ENCODE measurements around the gene PDIK1L.

The PDIK1L gene

DNA sequence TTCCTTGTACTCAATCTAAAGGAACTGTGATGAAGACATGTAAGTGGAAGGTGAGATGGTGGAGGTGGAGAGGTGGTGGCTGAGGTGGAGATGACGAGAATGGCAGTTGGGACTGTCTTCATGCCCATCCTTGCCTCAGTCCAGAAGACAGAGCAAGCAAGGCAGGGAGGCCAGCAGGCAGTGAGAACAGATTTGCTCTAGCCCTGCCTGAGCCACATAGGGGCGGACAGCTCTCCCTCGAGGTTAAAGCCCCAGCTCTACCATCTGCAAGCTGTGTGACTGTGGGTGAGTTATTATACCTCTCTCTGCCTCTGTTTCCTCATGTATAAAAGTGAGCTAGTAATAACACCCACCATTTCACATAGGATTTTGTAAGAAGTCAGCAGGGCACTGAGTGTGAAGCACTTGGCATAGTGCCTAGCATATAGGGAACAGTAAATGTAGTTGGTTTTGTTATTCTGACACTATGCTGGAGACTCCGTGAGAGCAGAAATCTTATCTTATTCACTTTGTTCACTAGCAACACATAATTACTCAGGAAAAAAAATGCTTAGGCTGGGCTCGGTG lies 42.4 kb downstream of the PDIK1L start:
- in situ Hi-C loops (cut with HindIII; ENCODE audit: low sequenced_read_pairs), result no loop called here

DNA sequence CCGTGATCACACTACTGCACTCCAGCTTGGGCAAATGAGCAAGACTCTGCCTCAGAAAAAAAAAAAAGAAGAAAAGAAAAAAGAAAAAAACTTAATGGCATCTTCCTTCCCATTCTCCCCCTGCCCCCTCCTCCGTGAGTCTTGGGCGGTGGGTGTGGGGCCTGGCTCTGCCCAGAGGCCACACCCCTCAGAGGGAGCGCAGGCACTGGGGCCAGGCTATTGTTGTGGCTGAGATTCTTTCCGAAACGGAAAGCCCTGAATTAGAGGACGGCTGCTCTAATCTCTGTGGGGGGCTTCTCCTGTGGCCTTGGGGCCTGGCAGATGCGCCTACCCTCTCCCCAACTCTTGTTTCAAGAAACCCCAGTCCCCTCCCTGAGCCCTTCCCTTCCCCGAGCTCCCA lies 43.1 kb downstream of the PDIK1L start:
- in situ Hi-C loops (cut with HindIII; ENCODE audit: low sequenced_read_pairs), result no loop called here

DNA sequence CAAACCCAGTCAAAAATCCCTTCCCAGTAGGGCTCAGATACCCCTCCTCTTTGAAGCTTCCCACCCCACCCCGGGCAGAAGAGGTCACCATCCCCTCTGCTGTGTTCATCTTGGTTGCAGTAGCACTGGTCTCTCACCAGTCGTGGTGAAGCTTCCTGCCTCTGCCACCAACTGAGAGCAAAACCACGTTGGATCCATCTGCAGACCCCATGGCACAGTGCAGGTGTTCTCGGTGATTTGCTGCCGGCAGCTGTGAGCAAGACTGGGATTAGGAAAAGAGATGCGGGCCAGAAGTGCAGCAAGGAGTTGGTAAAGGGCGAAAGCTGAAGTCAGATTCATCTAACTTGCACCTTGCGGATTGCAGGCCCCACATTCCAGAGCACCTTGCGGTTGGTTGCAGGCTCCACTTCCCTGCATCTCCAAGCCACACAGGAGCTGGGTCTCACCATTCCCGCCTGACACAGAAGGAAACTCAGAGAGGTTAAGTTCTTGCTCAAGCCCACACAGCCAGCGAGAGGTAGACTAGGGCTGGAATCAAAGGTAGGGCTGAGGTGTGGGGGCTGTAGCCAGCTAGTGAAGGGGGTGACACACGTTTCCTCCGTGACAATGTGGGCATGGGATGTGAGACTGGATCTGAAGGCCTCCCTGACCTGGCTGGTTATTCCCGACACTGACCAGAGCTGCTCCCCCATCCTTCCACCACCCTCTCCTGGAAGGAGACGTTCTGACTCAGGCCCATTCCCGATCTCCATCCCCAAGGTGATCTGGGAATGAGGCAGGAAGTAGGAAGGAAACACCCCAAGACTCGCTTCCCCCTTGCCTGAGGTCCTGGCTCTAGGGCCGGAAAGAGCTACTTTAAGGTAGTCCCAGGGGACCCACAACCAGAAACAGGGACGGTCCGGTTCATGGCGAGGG lies 44.0 kb downstream of the PDIK1L start:
- in situ Hi-C loops (cut with HindIII; ENCODE audit: low sequenced_read_pairs), result no loop called here

DNA sequence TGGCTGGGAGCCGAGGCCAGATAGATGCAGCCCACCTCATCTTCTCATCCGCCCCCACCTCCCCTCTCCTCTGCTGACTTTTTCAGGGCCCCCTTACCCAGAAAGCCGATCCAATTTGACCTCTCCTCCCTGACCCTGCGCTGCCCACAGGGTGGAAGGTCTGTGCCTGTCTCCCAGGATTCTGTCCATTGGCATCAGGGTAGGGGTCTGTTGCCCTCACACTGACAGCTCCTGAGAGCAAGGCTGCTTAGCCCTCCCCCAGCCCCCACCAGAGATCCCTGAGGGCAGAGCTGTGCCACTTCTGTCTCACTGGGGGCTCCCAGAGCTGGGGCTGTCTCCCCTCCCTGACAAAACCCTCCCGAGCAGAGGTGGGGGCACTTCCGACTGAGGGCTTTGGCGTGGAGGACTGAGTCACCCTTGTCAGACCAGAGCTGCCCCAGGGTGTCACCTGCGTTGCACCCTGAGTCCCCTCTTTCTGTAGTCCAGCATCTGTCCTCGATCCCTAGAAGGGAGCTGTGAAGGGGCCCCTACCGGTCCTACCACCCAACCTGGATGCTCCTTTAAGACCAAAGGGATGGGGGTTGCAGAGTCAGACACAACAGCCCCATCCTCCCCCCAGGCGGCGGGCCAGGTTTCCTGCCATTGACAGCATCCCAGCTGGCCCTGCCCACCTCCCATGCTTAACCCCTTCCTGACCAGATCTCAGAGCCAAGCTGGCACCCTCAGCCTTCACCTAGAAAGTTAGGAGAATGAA lies 44.8 kb downstream of the PDIK1L start:
- in situ Hi-C loops (cut with HindIII; ENCODE audit: low sequenced_read_pairs), result no loop called here

DNA sequence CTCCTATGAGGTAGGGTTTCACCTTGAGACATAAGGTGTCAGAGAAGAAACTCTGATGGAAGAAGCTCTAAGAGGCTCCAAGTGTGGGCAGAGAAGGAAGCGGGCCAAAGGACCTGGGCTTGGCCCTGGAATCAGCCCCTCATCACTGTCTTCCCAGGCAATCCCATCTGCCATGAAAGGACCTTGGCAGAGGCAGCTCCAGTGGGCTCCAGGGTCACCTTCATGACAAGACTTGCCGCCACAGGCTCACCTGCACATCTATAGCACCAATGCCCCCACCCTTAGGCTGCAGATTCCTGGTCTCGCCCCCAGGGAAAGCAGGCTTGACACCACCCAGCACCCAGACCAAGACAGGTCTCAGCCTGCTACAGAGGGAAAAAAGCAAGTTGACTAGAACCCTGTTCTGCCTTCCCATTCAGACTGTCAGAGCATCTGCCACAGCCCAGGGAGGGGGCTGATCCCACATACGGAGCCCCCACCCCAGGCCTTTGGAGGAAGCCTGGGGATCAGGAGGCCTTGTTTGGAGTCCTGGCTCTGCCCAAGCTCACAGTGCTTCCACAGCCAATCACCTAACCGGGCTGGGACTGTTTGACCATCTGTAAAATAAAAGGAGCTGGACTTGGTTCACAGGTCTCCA lies 46.8 kb downstream of the PDIK1L start:
- in situ Hi-C loops (cut with HindIII; ENCODE audit: low sequenced_read_pairs), result no loop called here

DNA sequence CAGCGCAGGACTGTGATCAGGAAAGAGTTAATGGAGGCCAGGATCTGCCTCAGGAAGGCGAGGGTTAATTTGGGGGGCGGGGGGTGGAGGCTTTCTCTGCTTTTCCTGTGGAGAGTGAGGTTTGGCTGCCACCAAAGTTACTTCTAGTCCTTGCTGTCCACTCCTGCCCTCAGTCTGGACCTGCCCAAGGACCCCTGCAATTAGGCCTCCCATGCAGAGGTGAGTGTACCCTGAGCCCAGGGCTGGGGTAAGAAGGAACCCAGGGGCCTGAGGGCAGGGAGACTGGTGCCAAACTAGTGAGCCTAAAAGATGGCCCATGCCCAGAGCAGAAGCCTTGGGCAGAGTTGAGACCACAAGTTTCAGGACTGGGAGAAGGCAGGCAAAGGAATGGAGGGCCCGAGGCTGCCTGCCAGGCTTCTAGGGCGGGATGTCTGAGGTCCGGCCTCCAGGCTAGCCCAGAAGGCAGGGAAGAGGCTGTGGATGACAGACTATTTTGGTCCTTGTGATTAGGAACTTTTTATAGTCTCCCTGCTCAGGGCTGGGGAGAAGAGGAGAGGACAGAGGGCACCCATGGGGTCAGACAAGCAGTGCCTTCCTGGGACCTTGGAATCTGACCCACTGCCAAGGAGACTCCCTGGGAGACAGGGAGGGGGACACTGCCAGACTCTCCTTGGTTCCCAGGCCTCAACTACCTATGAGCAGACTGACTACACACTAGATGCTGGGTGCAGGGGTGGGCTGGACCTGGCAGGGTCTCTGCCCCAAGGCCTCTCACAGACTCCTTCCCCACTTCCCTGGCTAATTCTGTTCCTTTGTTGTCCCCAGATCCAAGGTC lies 47.5 kb downstream of the PDIK1L start, which contains the start of gene FAM110D:
FAM110D (plus strand) TSS at position 172 of the 835 bp plus-strand sequence. CDS start 2,213 bp downstream, outside the sequence.
- in situ Hi-C loops (cut with HindIII; ENCODE audit: low sequenced_read_pairs), result no loop called here

DNA sequence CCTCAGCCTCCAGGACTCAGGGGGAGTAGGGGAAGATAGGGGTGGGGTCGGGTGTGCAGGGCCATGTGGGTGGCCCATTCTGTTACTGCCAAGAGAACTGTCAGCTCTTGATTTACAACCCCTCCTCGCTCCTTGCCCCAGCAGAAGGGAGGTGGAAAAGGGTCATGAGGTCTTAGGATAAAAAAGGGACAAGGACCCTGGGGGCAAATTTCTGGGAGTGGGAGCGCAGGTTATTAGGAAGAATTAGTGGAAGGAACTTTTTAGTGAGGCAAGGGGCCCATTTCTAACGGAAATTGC lies 48.1 kb downstream of the PDIK1L start:
- in situ Hi-C loops (cut with HindIII; ENCODE audit: low sequenced_read_pairs), result no loop called here

DNA sequence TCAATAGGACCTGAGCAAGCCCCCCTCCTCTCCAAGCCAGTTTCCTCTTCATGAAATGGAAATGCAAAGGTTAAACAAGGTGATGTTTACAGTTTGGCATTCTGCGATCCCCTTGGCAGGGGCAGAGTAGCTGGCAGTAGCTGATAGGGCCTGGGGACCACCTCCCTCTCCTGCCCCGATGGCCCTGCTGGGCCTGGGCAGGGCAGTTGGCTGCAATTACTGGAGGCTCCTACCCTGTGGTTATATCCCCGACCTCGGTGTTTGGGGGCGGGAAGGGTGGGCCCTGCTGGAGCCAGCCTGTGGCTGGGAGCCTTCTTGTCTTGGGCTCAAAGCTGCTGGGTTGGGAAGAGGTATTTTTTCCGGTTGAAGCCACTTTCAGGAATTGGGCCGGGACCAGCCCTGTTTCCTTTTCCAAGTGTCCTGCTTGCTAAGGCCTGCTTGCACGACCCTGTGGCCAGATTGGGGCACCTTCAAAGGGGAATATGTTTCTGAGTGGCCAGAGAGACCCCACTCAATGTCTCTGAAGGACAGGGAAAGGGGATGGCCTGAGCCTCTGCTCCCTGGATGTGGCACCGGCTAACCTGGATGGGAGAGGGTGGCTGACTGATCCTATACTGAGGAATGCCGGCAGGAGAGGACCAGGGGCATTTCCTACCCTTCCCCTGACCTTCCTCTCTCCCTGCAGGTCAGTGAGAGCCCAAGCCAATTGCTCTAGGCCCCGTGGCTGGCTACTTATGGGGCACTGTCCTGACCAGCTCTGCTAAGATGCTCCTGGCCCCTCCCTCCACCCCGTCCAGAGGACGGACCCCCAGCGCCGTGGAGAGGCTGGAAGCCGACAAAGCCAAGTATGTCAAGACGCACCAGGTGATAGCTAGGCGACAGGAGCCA lies 49.1 kb downstream of the PDIK1L start:
- in situ Hi-C loops (cut with HindIII; ENCODE audit: low sequenced_read_pairs), result no loop called here

DNA sequence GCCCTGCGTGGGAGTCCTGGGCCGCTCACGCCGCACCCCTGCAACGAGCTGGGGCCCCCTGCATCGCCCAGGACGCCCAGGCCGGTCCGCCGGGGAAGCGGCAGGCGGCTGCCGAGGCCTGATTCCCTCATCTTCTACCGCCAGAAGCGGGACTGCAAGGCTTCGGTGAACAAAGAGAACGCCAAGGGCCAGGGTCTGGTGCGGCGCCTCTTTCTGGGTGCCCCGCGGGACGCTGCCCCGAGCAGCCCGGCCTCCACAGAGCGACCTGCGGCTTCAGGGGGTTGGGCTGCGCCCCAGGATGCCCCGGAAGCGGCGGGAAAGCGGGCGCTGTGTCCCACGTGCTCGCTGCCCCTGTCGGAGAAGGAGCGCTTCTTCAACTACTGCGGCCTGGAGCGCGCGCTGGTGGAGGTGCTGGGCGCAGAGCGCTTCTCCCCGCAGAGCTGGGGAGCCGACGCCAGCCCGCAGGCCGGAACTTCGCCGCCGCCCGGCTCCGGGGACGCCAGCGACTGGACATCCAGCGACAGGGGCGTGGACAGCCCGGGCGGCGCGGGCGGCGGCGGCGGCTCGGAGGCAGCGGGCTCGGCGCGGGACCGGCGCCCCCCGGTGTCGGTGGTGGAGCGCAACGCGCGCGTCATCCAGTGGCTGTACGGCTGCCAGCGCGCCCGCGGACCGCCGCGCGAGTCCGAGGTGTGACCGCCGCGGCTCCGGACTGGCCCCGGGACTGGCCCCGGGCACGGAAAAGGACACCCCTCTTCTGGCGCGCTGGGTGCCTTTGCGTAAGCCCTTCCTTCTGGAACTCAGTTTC lies 50.0 kb downstream of the PDIK1L start:
- in situ Hi-C loops (cut with HindIII; ENCODE audit: low sequenced_read_pairs), result no loop called here

DNA sequence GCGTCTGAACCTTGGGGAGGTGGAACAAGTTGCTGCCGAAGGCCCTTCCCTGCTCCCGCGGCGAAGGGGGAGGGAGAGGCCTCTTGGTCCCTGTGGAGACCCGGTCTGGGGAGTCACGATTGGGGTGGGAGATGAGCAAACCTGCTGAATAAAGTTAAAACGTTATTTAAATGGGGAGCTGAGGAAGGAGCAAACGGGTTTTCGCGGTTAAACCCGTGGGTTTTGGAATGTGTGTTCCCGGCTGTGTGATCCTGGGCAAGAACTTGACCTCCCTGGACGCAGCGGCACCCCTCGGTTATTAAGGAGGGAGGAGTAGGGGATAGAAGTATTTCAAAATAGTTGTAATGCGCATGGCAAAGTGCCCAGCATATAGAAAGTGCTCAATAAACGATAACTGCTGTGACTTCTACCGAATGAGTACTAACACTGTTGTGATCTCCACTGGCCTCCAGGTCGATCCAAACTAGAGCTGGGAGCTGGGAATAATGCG lies 50.6 kb downstream of the PDIK1L start:
- in situ Hi-C loops (cut with HindIII; ENCODE audit: low sequenced_read_pairs), result no loop called here

DNA sequence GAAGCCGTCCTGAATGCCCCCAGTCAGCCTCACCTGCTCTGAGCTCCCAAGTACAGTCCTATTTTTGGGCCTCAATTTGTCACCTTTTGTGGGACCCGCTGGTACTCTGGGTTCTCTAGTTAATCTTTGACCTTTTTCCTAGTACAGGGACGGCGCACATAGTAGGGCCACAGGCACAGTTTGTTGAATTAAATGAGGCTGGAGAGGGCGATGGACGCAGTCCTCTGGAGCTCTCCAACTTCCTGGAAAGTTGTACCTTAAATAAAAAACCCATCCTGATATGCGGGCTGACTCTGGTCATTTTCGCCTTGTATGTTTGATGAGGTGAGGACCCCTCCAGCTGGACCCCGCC lies 52.0 kb downstream of the PDIK1L start:
- in situ Hi-C loops (cut with HindIII; ENCODE audit: low sequenced_read_pairs), result no loop called here

DNA sequence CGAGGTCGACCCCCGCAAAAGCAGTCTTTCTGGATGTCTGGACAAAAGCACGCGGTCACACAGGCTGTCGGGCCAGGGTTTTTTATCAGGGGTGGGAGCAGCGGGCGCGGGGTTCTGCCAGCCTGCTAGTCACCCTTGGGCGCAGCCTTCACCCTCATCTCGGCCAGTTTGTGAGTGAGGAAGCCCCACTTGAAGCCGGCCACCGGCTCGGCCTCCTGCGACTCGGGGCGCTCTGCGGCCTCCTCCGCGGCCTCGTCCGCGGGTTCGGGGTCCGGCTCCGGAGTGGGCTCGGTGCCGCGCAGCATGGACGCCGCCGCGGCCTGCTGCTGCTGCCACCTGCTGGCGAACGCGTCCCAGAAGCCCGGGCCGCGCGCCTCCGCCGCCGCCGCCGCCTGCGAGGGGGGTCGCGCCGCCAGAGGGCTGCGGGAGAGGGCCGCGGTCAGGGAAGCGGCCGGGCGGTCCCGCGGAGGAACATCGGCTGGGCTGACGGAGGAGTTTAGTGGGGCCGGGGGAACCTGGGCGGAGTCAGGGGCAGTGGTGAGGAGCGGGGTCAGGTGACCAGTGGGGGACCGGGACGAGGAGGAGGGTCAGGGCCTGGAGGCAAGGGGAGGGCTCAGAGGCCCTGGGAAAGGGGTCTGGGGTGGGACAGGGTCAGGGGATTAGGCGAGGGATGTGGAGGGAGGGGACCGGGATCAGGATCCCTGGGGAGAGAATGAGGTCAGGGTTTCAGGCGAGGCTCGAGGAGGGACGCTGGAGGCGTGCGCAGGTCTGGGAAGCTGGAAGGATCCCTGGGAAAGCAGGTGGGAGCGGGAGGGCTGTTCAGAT lies 52.6 kb downstream of the PDIK1L start:
- in situ Hi-C loops (cut with HindIII; ENCODE audit: low sequenced_read_pairs), result no loop called here

DNA sequence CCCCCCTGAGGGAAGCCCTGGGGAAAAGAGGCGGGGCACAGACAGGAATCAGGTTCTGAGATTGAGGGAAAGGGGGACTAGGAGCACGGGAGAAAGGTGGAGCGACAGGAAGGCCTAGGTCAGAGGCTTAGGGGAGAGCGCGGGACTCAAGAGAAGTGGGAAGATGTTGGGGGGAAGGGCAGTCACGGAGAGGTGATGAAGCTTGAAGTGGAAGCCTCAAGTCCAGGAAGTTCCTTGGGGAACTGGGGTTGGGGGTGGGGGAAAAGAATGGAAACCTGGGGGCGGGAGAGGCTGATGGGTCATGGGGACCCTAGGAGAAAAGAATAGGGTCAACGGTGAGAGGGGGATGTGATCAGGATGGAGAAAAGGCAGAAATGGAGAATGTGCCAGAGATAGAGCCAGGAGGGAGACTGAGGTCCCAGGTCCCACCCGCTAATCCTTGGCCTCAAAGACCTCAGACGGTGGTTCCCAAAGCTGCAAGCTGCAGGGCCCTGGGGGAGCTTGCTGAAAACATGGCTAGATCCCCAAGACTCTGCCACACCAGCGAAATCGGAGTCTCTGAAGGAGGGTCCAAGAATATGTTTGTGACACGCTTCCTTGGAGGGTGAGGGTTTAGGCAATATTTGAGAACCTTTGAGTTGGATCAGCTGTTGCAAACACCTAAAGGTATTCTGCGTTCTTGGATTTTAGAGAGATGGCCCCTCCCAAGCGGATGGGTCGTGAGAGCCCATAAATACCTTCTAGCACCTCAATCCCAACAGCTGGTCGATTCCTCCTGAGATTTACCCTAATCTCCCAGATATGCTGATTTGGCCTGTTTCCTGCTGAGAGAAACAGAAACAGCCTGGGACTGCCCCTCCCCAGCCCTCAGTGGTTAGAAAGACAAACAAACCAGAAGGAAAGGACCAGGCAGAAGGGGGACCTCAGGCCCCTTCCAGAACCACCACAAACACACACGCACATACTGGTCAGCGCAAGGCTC lies 53.5 kb downstream of the PDIK1L start:
- in situ Hi-C loops (cut with HindIII; ENCODE audit: low sequenced_read_pairs), result loop anchor here (5.0 kb wide), 1 partner anchor 72 kb away; no protein-coding TSS in a partner anchor

DNA sequence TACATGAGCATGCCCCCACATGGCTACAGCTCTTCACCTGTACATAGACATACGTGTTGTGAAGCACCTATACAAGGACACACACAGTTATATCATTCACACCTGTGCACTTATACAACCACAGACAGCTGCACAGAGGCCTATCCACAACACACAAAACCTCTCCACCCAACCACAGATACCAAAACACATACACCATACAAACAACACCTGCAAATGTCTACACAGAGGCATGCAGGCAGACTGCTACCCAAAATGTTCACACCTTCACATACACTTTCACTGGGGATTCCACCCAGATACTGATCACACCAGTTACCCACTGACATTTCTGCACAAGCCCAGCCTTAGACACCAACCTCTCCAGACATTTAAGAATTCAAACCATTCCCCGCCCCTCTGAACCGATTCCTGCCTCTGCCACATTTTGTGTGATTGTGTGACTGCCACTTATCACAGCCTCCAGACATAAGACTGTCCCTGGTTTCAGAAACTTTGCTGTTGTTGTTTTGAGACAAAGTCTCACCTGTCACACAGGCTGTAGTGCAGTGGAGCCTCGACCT lies 55.2 kb downstream of the PDIK1L start:
- in situ Hi-C loops (cut with HindIII; ENCODE audit: low sequenced_read_pairs), result loop anchor here (5.0 kb wide), 1 partner anchor 71 kb away; no protein-coding TSS in a partner anchor

DNA sequence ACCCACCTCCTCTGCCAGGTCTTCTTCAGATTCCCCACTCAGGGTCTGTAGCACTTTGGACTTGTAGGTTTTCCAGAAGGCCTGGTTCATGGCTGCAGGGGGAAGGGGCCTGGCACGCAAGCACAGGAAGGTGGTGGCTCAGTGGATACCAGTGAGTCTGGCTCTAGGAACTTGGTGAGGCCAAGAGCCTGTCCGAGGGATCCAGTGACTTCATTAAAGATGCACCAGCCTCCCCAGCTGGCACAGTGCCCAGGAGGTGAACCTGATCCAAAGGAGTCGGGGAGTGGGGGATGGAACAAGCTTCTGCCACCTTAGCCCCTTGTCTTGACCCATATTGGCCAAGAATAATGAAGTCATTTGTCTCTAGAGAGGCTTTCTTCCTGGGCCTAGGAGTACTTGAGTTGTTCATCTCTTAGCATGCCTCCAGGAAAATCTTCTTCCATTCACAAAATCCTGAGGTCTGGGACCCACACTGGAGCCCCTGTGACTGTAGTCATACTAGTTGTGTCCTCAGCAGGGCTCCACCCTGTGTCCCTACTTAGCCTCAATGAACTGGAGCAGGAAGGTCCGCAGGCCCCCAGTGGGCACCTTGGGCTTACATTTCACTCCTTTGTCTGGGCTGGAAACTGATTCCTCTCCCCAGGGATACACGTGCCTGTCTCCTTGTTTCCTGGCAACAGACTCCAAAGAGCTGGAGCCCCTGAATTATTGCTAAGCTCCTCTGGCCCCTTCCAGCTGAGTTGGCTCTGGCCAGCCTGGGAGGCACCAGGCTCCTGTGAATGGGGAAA lies 57.0 kb downstream of the PDIK1L start, which contains the start of gene C1orf232:
C1orf232 (minus strand) TSS at position 554 of the 788 bp plus-strand sequence; CDS start at position 90, 464 bp downstream.
- in situ Hi-C loops (cut with HindIII; ENCODE audit: low sequenced_read_pairs), result loop anchor here (5.0 kb wide), 1 partner anchor 69 kb away; no protein-coding TSS in a partner anchor

All from DLD1 (cell line).